ENCODE measurements around the gene SCRN2. TPM values are rescaled to one million over a fixed set of nuclear protein-coding genes. Genes with fewer than 3 reads are reported as not detected.

The SCRN2 gene
- total RNA-seq, 1 donor from 2014 or later = 14.9 TPM

GRCh38 chr17:47797797-47798196 is 43.3 kb downstream of the SCRN2 start:
- DNase-seq (ENCODE audit: low spot score) = no peak
- H3K36me3 Mint-ChIP-seq (ENCODE audit: low read depth) = no peaks in the 10 kb centered on the region
- TF ChIP-seq CTCF (IDR thresholded peaks at IDR 0.05) = no peak
- peaks cover 44% of the 10 kb centered on the region for H3K27me3 Mint-ChIP-seq (ENCODE audit: low read depth)
- H3K9me3 Mint-ChIP-seq (ENCODE audit: low read depth) = no peaks in the 10 kb centered on the region
- no peak overlapping the region for H3K27ac Mint-ChIP-seq (ENCODE audit: unreplicated experiment)
- no peak overlapping the region for H3K4me3 Mint-ChIP-seq (ENCODE audit: unreplicated experiment)
- H3K4me1 Mint-ChIP-seq (ENCODE audit: low read depth) = no peaks in the 10 kb centered on the region

DNA sequence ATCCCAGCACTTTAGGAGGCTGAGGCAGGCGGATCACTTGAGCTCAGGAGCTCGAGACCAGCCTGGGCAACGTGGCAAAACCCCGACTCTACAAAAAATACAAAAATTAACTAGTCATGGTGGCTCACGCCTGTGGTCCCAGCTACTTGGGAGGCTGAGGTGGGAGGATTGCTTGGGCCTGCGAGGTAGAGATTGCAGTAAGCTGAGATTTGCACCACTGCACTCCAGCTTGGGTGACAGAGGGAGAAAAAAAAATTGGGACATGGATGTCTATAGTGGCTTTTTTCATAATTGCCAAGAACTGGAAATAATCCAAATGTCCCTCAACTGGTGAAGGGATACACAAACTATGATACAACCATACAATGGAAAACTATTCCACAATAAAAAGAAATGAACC is 48.1 kb downstream of the SCRN2 start:
- Mint-ChIP-seq H3K4me1 (ENCODE audit: low read depth) (peaks cover 6% of the 10 kb centered on the region), H3K27me3 (ENCODE audit: low read depth) (peaks cover 72% of the 10 kb centered on the region), H3K9me3 (ENCODE audit: low read depth) (no peaks in the 10 kb centered on the region), H3K27ac (ENCODE audit: unreplicated experiment) (no peak overlapping the region), H3K36me3 (ENCODE audit: low read depth) (peaks cover 1% of the 10 kb centered on the region), H3K4me3 (ENCODE audit: unreplicated experiment) (no peak overlapping the region)
- TF ChIP-seq CTCF (IDR thresholded peaks at IDR 0.05) = no peak
- DNase-seq (ENCODE audit: low spot score) = no peak

DNA sequence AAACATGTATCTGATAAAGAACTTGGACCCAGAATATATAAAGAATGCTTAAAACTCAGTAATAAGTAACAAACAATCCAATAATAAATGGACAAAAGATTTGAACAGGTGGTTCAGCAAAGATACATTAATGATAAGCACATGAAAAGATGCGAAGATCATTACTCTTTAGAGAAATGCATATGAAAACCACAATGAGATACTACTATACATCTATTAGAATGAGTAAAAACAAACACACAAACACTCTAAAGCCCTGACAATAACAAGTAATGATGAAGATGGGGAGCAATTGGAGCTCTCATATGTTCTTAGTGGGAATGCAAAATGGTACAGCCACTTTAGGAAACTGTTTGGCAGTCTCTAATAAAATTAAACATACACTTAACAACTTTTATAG is 48.6 kb downstream of the SCRN2 start:
- Mint-ChIP-seq H3K27me3 (ENCODE audit: low read depth) (peaks cover 72% of the 10 kb centered on the region), H3K4me3 (ENCODE audit: unreplicated experiment) (no peak overlapping the region), H3K36me3 (ENCODE audit: low read depth) (peaks cover 1% of the 10 kb centered on the region), H3K27ac (ENCODE audit: unreplicated experiment) (no peak overlapping the region), H3K9me3 (ENCODE audit: low read depth) (no peaks in the 10 kb centered on the region), H3K4me1 (ENCODE audit: low read depth) (peaks cover 6% of the 10 kb centered on the region)
- TF ChIP-seq CTCF (IDR thresholded peaks at IDR 0.05) = no peak
- no peak for DNase-seq (ENCODE audit: low spot score)

GRCh38 chr17:47791025-47791424 is 50.0 kb downstream of the SCRN2 start:
- Mint-ChIP-seq H3K27me3 (ENCODE audit: low read depth) (peaks cover 71% of the 10 kb centered on the region), H3K4me1 (ENCODE audit: low read depth) (peaks cover 6% of the 10 kb centered on the region), H3K9me3 (ENCODE audit: low read depth) (no peaks in the 10 kb centered on the region), H3K4me3 (ENCODE audit: unreplicated experiment) (no peak overlapping the region), H3K36me3 (ENCODE audit: low read depth) (peaks cover 1% of the 10 kb centered on the region), H3K27ac (ENCODE audit: unreplicated experiment) (no peak overlapping the region)
- no peak for DNase-seq (ENCODE audit: low spot score)
- TF ChIP-seq CTCF (IDR thresholded peaks at IDR 0.05) = no peak

DNA sequence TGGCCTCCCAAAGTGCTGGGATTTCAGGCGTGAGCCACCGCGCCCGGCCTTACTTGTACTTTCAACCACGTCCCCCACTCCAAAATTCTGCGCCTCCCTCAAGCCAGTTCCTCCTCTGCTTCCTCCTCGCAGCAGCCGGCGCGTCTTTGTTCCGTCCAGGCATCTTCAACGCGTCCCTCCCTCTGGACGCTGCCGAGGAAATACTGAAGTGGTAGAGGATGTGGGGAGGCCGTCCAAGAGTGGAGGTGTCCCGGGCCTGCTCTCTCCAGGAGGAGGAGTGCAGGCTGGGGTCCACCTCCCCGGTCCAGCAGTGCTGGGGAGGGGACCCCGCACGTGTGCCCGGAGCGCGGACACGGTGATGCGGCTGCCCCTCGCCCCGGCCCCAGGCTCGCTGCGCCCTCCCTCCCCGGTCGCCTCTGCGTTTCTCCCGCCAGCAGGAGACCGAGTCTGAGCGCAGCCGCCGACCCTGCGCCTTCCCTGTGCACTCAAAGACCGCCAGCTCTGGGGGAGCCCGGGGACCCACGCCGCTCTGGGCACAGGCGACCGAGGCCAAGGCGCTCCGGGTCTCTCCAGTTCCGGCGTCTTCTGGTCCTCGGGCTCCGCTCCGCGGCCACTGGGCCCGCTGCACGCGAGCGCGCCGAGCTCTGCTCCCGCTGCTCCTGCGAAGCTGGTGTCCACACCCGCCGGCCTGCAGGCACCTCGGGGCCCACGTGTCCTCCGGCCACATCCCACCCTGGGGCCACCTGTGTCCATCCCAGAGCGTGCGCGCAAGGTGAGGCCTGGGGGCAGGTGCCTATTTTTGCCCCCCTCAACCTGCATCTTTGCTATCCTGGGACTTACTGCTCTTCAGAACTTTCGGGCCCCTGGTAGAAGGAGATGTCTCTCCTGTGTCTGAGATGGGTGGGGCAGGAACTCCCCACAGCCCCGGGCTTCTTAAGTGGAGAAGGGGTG is 51.2 kb downstream of the SCRN2 start:
- H3K27ac Mint-ChIP-seq (ENCODE audit: unreplicated experiment) = peak overlapping the region; percentile 63
- peaks cover 6% of the 10 kb centered on the region for H3K4me1 Mint-ChIP-seq (ENCODE audit: low read depth)
- TF ChIP-seq CTCF (IDR thresholded peaks at IDR 0.05) = peak; percentile 79
- H3K4me3 Mint-ChIP-seq (ENCODE audit: unreplicated experiment) = peak overlapping the region; percentile 63
- no peak for DNase-seq (ENCODE audit: low spot score)
- peaks cover 76% of the 10 kb centered on the region for H3K27me3 Mint-ChIP-seq (ENCODE audit: low read depth)
- H3K36me3 Mint-ChIP-seq (ENCODE audit: low read depth) = peaks cover 1% of the 10 kb centered on the region
- no peaks in the 10 kb centered on the region for H3K9me3 Mint-ChIP-seq (ENCODE audit: low read depth)

Other genes starting within 250 kb of the SCRN2 start
- gene KPNB1, start 191.4 kb downstream of the SCRN2 start, total RNA-seq = 292 to 306 TPM (median 298 TPM) in 3 replicates
- gene TBKBP1, start 147.1 kb downstream of the SCRN2 start, total RNA-seq = 11.3 to 13.6 TPM (median 12.6 TPM) in 3 replicates
- not detected in 3 replicates for gene TBX21, start 108.0 kb downstream of the SCRN2 start, total RNA-seq
- gene OSBPL7, start 19.5 kb downstream of the SCRN2 start, total RNA-seq = 17.4 to 28.1 TPM (median 20.3 TPM) in 3 replicates
- gene MRPL10, start 9.7 kb downstream of the SCRN2 start, total RNA-seq = 23.9 to 25.4 TPM (median 24.8 TPM) in 3 replicates
- 0.35 to 0.65 TPM in 2 of 3 replicates, not detected in the other for gene LRRC46, start 9.6 kb downstream of the SCRN2 start, total RNA-seq
- gene SP6, start 9.9 kb upstream of the SCRN2 start, total RNA-seq = 0.05 to 0.15 TPM (median 0.08 TPM) in 3 replicates
- gene SP2, start 55.0 kb upstream of the SCRN2 start, total RNA-seq = 13.5 to 16.8 TPM (median 16.0 TPM) in 3 replicates
- 6.3 to 9.0 TPM (median 8.2 TPM) in 3 replicates for gene PNPO, start 100.3 kb upstream of the SCRN2 start, total RNA-seq
- gene PRR15L, start 116.6 kb upstream of the SCRN2 start, total RNA-seq = not detected in 3 replicates
- 99.2 to 123 TPM (median 105 TPM) in 3 replicates for gene CDK5RAP3, start 129.8 kb upstream of the SCRN2 start, total RNA-seq
- 157 to 228 TPM (median 219 TPM) in 3 replicates for gene COPZ2, start 196.5 kb upstream of the SCRN2 start, total RNA-seq
- 290 to 445 TPM (median 444 TPM) in 3 replicates for gene NFE2L1, start 207.1 kb upstream of the SCRN2 start, total RNA-seq

Data from chondrocyte (in vitro differentiated cells).